ENCODE measurements around the gene DBET. TPM values are rescaled to one million over a fixed set of nuclear protein-coding genes. Genes with fewer than 3 reads are reported as not detected.
"Not testable (repeated sequence)": the region's sequence is repeated elsewhere in the genome, so short reads cannot be mapped to it uniquely, and the experiment has no call there.

DBET gene
- total RNA-seq, 1 experiment from 2014 or later = 0.05 TPM

- DNase-seq (ENCODE audit: extremely low read depth, low read depth) = not testable (repeated sequence)
Observed at GRCh38 chr4:190047627-190048026, 16.7 kb upstream of the DBET start.

GRCh38 chr4:190049378-190050239 is 14.7 kb upstream of the DBET start:
- not testable (repeated sequence) for DNase-seq (ENCODE audit: extremely low read depth, low read depth)

DNA sequence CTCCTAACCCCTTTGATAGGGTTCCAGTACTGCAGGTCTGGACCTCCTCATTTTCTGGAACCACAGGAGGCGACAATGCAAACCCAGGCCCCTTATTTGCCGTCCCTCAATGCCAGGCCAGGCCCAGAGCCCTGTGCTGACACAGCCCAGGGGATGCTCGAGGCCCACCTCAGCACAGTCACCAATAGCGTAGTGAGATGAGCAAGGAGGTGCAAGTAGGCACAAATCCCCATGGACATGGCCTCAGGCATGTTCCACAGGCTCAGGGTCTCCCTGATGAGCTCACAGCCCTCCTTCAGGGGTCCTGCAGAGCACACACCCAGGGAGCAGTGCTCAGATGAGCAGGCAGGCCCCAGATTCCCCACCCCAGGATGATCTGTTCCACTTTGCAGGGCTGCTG is 5.3 kb upstream of the DBET start:
- not testable (repeated sequence) for DNase-seq (ENCODE audit: extremely low read depth, low read depth)

DNA sequence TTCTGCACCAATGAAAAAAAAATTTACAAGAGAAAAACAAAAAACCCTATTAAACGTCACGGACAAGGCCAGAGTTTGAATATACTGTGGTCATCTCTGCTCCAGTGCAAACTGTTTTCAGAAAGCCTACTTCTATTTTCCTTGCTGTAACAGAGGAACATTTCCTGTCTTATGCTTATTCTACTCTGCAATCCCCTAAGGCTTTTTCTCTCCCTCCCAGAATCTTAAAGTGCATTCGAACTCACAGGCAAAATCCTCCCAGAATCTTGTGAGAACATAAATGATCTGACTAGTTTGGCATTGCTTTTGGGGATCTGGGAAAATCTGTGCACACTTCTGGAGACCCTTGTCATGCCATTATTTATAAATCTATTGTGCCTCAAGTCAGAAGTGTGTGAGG is 503 bp downstream of the DBET start:
- not testable (repeated sequence) for DNase-seq (ENCODE audit: extremely low read depth, low read depth)

- not testable (repeated sequence) for DNase-seq (ENCODE audit: extremely low read depth, low read depth)
Observed at GRCh38 chr4:190068351-190068750, 4.0 kb downstream of the DBET start.

DNA sequence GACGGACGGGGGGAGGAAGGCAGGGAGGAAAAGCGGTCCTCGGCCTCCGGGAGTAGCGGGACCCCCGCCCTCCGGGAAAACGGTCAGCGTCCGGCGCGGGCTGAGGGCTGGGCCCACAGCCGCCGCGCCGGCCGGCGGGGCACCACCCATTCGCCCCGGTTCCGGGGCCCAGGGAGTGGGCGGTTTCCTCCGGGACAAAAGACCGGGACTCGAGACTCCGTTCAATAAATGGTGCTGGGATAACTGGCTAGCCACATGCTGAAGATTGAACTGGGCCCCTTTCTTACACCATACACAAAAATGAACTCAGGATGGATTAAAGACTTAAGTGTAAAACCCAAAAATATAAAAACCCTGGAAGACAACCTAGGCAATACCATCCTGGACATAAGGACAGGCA is 28.8 kb downstream of the DBET start:
- DNase-seq (ENCODE audit: extremely low read depth, low read depth) = not testable (repeated sequence)

- DNase-seq (ENCODE audit: extremely low read depth, low read depth) = not testable (repeated sequence)
Observed at GRCh38 chr4:190094031-190094430, 29.7 kb downstream of the DBET start.

- not testable (repeated sequence) for DNase-seq (ENCODE audit: extremely low read depth, low read depth)
Observed at GRCh38 chr4:190095335-190095734, 31.0 kb downstream of the DBET start.

DNA sequence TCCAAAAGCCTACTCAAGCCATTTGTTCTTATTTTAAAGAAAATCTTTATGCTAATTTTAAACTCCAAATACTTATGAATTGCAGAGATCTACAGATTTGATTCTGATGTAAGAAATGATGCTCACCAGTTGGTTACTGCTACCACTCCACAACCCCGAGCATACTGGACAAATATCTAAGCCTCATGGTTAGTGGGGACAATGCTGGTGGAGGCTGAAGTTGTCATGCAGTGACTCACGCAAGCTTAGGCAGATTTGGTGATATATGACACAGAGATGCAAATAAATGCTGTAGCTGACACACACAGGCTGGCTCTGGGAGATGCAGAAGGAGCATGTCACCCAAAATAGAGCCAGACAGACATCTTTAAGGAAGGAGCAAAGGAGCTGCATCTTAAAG is 35.3 kb downstream of the DBET start:
- DNase-seq (ENCODE audit: extremely low read depth, low read depth) = not testable (repeated sequence)

DNA sequence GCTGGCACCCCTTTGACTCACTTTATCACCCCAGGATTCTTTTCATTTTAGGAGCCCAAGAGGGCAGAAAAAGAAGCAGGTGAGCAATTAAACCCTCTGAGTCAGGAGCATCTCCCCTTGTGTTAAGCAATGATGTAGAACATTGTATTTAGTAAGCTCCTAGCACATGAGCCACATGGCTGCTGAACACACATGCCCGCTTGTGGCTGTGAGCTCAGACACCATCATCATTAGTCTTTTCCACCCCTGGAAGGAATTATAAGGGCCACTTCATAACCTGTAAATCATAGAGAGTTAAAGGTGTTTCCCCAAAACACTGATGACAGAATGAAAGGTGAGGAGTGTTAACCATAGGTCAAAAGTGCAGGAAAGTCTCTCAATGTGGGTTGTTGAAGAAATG is 37.2 kb downstream of the DBET start:
- not testable (repeated sequence) for DNase-seq (ENCODE audit: extremely low read depth, low read depth)

- DNase-seq (ENCODE audit: extremely low read depth, low read depth) = not testable (repeated sequence)
Observed at GRCh38 chr4:190106191-190106590, 41.9 kb downstream of the DBET start.

GRCh38 chr4:190106611-190107480 is 42.5 kb downstream of the DBET start:
- DNase-seq (ENCODE audit: extremely low read depth, low read depth) = not testable (repeated sequence)

DNA sequence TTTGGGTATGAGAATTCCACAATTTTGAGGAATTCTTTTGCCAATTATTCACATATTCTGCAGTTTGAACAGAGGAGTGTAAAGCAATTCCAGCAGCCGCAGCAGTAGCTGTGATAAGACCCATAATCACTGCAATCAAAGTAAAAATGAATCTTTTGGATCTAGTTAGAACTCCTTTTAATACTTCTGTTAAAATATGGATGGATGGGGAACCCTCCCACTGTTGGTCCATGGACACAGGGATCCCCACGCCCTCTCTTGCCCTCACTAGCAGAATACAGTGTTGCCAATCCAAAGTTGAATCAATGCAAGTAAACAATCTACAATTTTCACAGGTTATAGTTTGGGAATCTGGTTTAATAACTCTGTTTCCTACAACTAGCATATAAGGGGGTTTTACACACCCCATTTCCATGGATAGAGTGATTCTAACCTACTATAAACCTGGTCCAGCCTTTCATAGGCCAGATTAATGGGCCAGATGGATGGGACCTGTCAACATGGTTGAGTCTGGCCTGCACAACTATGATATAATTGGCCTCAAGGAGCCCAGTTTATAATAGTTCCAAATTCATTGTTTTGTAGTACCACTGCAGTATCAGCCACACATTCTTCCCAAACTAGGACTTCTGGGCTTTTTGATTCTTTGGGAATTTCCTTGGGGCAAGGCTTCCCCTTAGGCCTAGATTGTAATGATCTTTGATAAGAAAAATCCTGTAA is 43.6 kb downstream of the DBET start:
- DNase-seq (ENCODE audit: extremely low read depth, low read depth) = not testable (repeated sequence)

- DNase-seq (ENCODE audit: extremely low read depth, low read depth) = not testable (repeated sequence)
Observed at GRCh38 chr4:190108756-190109155, 44.5 kb downstream of the DBET start.

- not testable (repeated sequence) for DNase-seq (ENCODE audit: extremely low read depth, low read depth)
Observed at GRCh38 chr4:190109390-190110011, 45.2 kb downstream of the DBET start.

DNA sequence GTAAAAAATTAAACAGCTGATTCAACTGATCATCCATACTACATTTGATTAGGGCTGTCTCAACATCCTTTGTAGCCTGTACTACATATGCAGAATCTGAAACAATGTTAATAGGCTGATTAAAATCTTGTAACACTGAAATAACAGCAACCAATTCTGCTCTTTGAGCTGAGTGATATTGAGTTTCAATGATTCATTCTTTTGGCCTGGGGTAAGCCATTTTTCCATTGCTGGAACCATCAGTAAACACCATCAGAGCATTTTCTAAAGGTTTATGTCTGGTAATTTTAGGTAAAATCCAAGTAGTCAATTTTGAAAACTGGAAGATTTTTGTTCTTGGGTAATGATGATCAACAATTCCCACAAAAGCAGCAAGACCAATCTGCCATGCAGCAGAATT is 45.7 kb downstream of the DBET start:
- DNase-seq (ENCODE audit: extremely low read depth, low read depth) = not testable (repeated sequence)

GRCh38 chr4:190110570-190111295 is 46.4 kb downstream of the DBET start:
- not testable (repeated sequence) for DNase-seq (ENCODE audit: extremely low read depth, low read depth)

DNA sequence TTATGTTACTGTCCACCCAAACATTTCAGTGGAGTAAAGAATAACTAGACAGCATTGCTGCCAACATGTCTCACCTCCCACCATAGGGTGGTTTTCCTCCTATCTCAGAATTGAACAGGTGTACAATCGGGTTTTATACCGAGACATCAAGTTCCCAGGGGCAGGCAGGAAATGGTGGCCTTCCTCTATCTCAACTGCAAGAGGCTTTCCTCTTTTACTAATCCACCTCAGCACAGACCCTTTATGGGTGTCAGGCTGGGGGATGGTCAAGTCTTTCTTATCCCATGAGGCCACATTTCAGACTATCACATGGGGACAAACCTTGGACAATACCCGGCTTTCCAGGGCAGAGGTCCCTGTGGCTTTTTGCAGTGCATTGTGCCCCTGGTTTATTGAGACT is 48.6 kb downstream of the DBET start:
- not testable (repeated sequence) for DNase-seq (ENCODE audit: extremely low read depth, low read depth)

DNA sequence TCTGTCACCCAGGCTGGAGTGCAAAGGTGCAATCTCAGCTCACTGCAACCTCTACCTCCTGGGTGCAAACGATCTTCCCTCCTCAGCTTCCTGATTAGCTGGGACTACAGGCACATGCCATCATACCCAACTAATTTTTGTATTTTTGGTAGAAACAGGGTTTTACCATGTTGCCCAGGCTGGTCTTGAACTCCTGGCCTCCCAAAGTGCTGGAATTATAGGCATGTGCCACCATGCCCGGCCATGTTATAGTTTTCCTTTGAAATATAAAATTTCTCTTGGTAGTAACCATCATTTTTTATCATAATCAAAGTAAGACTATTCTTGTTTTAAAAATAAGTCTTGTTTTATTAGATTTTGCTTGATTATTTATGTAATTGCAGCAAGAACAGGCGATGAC is 50.7 kb downstream of the DBET start:
- DNase-seq (ENCODE audit: extremely low read depth, low read depth) = not testable (repeated sequence)

Data from NCI-H460 (cell line).